ENCODE measurements around the gene SPATA1. TPM values are rescaled to one million over a fixed set of nuclear protein-coding genes. Genes with fewer than 3 reads are reported as not detected.

Gene SPATA1
- total RNA-seq, 2 experiments from 2014 or later = 1.4 to 4.8 TPM

DNA sequence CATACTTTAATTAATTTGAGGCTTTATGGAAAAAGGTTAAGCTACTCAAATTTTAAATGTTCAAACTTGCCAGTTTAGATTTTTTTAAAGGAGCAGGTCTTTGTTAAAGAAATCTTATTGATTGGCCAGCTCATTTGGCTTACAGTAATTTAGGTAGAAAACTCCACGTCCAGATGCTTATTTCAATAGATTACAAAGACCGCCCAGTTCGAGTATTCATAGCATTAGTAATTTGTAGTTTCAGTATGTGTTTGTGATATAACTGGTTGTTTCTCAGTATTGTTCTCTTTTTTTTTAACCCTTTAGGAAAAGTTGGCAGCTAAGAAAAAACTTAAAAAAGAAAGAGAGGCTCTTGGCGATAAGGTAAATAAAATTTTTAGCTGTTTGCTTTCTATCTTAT is 25.5 kb upstream of the SPATA1 start:
- Histone ChIP-seq H4K20me1 (ENCODE audit: insufficient read depth, low read length) (0 out of 2 replicates have a peak, but pooled peaks cover 3% of the 10 kb centered on the region), H3K79me2 (ENCODE audit: insufficient read depth, low read depth, low read length) (peaks cover 39% of the 10 kb centered on the region), H3K9me3 (ENCODE audit: low read length) (peaks cover 8% of the 10 kb centered on the region), H3K4me1 (ENCODE audit: insufficient read depth, low read length, poor library complexity, severe bottlenecking) (peaks cover 21% of the 10 kb centered on the region), H3K4me2 (ENCODE audit: low read length) (peak overlapping the region; percentile 88), H3K27ac (ENCODE audit: low read depth, low read length, poor library complexity, severe bottlenecking) (no peak overlapping the region), H2AFZ (ENCODE audit: low read length) (no peak overlapping the region), H3K4me3 (ENCODE audit: low read depth, low read length, poor library complexity, severe bottlenecking) (peak overlapping the region; percentile 77), H3K9me2 (ENCODE audit: insufficient read depth, low read length) (no peaks in the 10 kb centered on the region), H3K36me3 (ENCODE audit: insufficient read depth, low read length) (peaks cover 46% of the 10 kb centered on the region)
- CTCF ChIA-PET (ENCODE audit: unreplicated experiment) = interaction anchor here (1.4 kb wide), 1 partner anchor 93 kb away, joined by 3 read pairs; no protein-coding TSS in a partner anchor
- POLR2A ChIA-PET = interaction anchor here (0.8 to 3.9 kb wide), 17 partner anchors 9 to 336 kb away, joined by 3 to 43 read pairs (median 5); partner anchors contain the start of genes CTBS, GNG5, PRKACB and SAMD13
- no peak for TF ChIP-seq EZH2phosphoT487 (IDR thresholded peaks at IDR 0.05; ENCODE audit: borderline replicate concordance, low read depth, low read length)
- TF ChIP-seq, protein P1, sequence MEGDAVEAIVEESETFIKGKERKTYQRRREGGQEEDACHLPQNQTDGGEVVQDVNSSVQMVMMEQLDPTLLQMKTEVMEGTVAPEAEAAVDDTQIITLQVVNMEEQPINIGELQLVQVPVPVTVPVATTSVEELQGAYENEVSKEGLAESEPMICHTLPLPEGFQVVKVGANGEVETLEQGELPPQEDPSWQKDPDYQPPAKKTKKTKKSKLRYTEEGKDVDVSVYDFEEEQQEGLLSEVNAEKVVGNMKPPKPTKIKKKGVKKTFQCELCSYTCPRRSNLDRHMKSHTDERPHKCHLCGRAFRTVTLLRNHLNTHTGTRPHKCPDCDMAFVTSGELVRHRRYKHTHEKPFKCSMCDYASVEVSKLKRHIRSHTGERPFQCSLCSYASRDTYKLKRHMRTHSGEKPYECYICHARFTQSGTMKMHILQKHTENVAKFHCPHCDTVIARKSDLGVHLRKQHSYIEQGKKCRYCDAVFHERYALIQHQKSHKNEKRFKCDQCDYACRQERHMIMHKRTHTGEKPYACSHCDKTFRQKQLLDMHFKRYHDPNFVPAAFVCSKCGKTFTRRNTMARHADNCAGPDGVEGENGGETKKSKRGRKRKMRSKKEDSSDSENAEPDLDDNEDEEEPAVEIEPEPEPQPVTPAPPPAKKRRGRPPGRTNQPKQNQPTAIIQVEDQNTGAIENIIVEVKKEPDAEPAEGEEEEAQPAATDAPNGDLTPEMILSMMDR (conservative IDR thresholded peaks at IDR 0.05; ENCODE audit: low read length) = no peak
- DNase-seq (ENCODE audit: low spot score) = no peak
- BruUV-seq (replicated peaks) = no TSS peak
- intact Hi-C loops (cut with micrococcal nuclease; ENCODE audit: unreplicated experiment) = no loop called here

DNA sequence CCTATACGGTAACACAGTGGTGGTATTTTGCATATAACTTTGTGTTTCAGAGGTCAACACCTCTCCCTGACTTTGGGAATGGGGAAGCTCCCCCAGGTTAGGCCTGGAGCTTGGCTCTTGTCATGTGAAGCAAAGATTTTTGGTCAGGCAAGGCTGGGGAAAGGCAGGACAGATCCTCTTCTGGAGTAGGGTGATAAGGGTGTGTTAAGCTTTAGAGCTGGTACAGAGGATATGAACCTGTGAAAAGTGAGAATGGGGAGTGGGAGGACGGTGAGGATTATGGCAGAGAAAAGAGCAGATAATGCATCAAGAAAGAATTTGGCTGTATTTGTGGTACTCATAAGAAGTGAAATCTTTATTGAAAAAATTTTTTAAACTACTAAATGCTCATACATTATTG is 24.9 kb upstream of the SPATA1 start:
- no peak for DNase-seq (ENCODE audit: low spot score)
- CTCF ChIA-PET (ENCODE audit: unreplicated experiment) = no interaction called here
- Histone ChIP-seq H3K27ac (ENCODE audit: low read depth, low read length, poor library complexity, severe bottlenecking) (no peak overlapping the region), H3K36me3 (ENCODE audit: insufficient read depth, low read length) (peaks cover 52% of the 10 kb centered on the region), H2AFZ (ENCODE audit: low read length) (no peak overlapping the region), H4K20me1 (ENCODE audit: insufficient read depth, low read length) (0 out of 2 replicates have a peak, but pooled peaks cover 3% of the 10 kb centered on the region), H3K9me2 (ENCODE audit: insufficient read depth, low read length) (no peaks in the 10 kb centered on the region), H3K4me3 (ENCODE audit: low read depth, low read length, poor library complexity, severe bottlenecking) (peak overlapping the region; percentile 77), H3K79me2 (ENCODE audit: insufficient read depth, low read depth, low read length) (peaks cover 43% of the 10 kb centered on the region), H3K9me3 (ENCODE audit: low read length) (peaks cover 8% of the 10 kb centered on the region), H3K4me2 (ENCODE audit: low read length) (peak overlapping the region; percentile 88), H3K4me1 (ENCODE audit: insufficient read depth, low read length, poor library complexity, severe bottlenecking) (peaks cover 21% of the 10 kb centered on the region)
- intact Hi-C loops (cut with micrococcal nuclease; ENCODE audit: unreplicated experiment) = no loop called here
- TF ChIP-seq, protein P1 (conservative IDR thresholded peaks at IDR 0.05; ENCODE audit: low read length) = no peak
- TF ChIP-seq EZH2phosphoT487 (IDR thresholded peaks at IDR 0.05; ENCODE audit: borderline replicate concordance, low read depth, low read length) = no peak
- no TSS peak for BruUV-seq (replicated peaks)
- POLR2A ChIA-PET = interaction anchor here (0.7 to 3.9 kb wide), 10 partner anchors 9 to 404 kb away, joined by 3 to 43 read pairs (median 6); partner anchors contain the start of genes CTBS, GNG5, PRKACB and SAMD13

DNA sequence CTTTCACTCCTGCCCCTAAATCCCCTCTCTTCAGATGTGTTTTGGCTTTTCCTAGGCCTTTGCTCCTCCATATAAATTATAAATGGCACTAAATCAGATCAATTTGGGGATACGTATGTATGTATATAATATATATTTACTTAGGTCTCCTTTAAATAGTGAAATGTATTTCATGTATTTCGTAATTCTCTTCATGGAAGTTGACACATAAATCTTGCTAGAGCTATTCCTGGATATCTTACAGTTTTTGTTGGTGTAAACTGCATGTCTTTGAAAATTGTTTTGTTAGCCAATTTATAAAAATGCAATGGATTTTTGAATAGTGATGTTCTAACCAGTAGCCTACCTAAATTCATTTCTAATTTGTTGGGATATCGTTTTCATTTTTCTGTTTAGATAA is 18.1 kb upstream of the SPATA1 start:
- peaks cover 95% of the 10 kb centered on the region for H3K36me3 ChIP-seq (ENCODE audit: insufficient read depth, low read length)
- TF ChIP-seq, protein P1 (conservative IDR thresholded peaks at IDR 0.05; ENCODE audit: low read length) = no peak
- no peak for TF ChIP-seq EZH2phosphoT487 (IDR thresholded peaks at IDR 0.05; ENCODE audit: borderline replicate concordance, low read depth, low read length)
- no peaks in the 10 kb centered on the region for H3K4me1 ChIP-seq (ENCODE audit: insufficient read depth, low read length, poor library complexity, severe bottlenecking)
- H3K9me3 ChIP-seq (ENCODE audit: low read length) = no peaks in the 10 kb centered on the region
- ChIA-PET POLR2A (interaction anchor here (2.3 kb wide), 1 partner anchor 15 kb away, joined by 5 read pairs; no protein-coding TSS in a partner anchor), CTCF (ENCODE audit: unreplicated experiment) (no interaction called here)
- no TSS peak for BruUV-seq (replicated peaks)
- H3K79me2 ChIP-seq (ENCODE audit: insufficient read depth, low read depth, low read length) = peaks cover 25% of the 10 kb centered on the region; the same call in 1 of the 2 replicates
- intact Hi-C loops (cut with micrococcal nuclease; ENCODE audit: unreplicated experiment) = no loop called here
- no peaks in the 10 kb centered on the region for H3K9me2 ChIP-seq (ENCODE audit: insufficient read depth, low read length)
- no peaks in the 10 kb centered on the region for H4K20me1 ChIP-seq (ENCODE audit: insufficient read depth, low read length)
- no peak overlapping the region for H3K27ac ChIP-seq (ENCODE audit: low read depth, low read length, poor library complexity, severe bottlenecking)
- DNase-seq (ENCODE audit: low spot score) = no peak
- H3K4me2 ChIP-seq (ENCODE audit: low read length) = no peak overlapping the region
- no peak overlapping the region for H2AFZ ChIP-seq (ENCODE audit: low read length)
- no peak overlapping the region for H3K4me3 ChIP-seq (ENCODE audit: low read depth, low read length, poor library complexity, severe bottlenecking)

Measured in OCI-LY7 (cell line).